Large intestine (tissue), 3 donors: ENCODE results near the gene DYNC1LI1. TPM values are rescaled to one million over a fixed set of nuclear protein-coding genes. Genes with fewer than 3 reads are reported as not detected.

Experiments used
- DNase-seq, 2 donors: peaks; one replicate each; pipeline versions ENCODE4 v3.0.0 to v3.0.0-alpha.2; 2013
- H3K27ac ChIP-seq: one replicate; pipeline ENCODE4 v1.5.1; 2013; ENCODE audit warnings: low read length
- H3K27me3 ChIP-seq: 2 replicates; pipeline ENCODE4 v1.6.1; 2013; ENCODE audit warnings: low read length; ENCODE audit not compliant: control insufficient read depth, insufficient read depth
- H3K36me3 ChIP-seq: 2 replicates; pipeline ENCODE4 v1.6.1; 2013; ENCODE audit warnings: low read length; ENCODE audit not compliant: control insufficient read depth, insufficient read depth
- H3K4me1 ChIP-seq: one replicate; pipeline ENCODE4 v1.6.1; 2013; ENCODE audit warnings: low read length; ENCODE audit not compliant: control insufficient read depth, insufficient read depth
- H3K4me3 ChIP-seq: one replicate; pipeline ENCODE4 v1.5.1; 2013; ENCODE audit warnings: low read length
- H3K9me3 ChIP-seq: one replicate; pipeline ENCODE4 v1.6.1; 2013; ENCODE audit warnings: mild to moderate bottlenecking, low read depth, low read length, moderate library complexity; ENCODE audit not compliant: control insufficient read depth
- WGBS: methylation state at CpG from one replicate; pipeline ENCODE4 v1.1.5; 2013; ENCODE audit warnings: low lambda C conversion rate; ENCODE audit not compliant: insufficient coverage; 5-methylcytosine and 5-hydroxymethylcytosine counted together
- polyA plus RNA-seq: library from polyadenylated mRNA; unstranded; fragments of 120-200 nt; gene quantifications from one replicate; pipeline ENCODE4 v1.2.1, GENCODE V29; 2013

The DYNC1LI1 gene
- polyA plus RNA-seq, 1 donor = 46.4 TPM

GRCh38 chr3:32508711-32509110 lies 61.9 kb downstream of the DYNC1LI1 start:
- Histone ChIP-seq H3K36me3 (no peaks in the 10 kb centered on the region), H3K27ac (no peak overlapping the region), H3K4me3 (no peak overlapping the region), H3K9me3 (no peaks in the 10 kb centered on the region), H3K27me3 (no peaks in the 10 kb centered on the region), H3K4me1 (peaks cover 19% of the 10 kb centered on the region)
- 57% methylated on average over 1 of the region's 7 CpGs for WGBS
- DNase-seq = peak; percentile 37 to 63

GRCh38 chr3:32506466-32506865 lies 64.2 kb downstream of the DYNC1LI1 start:
- H3K27ac ChIP-seq = no peak overlapping the region
- no peak overlapping the region for H3K4me3 ChIP-seq
- no peaks in the 10 kb centered on the region for H3K36me3 ChIP-seq
- DNase-seq = no peak
- H3K9me3 ChIP-seq = peaks cover 4% of the 10 kb centered on the region
- peaks cover 11% of the 10 kb centered on the region for H3K4me1 ChIP-seq
- no CpG with 5 or more reads among the region's 4 CpGs for WGBS
- no peaks in the 10 kb centered on the region for H3K27me3 ChIP-seq

- no peak for DNase-seq
- 19% methylated on average over 2 of the region's 6 CpGs for WGBS
These were observed 67.7 kb downstream of the DYNC1LI1 start for GRCh38 chr3:32502946-32503286.

GRCh38 chr3:32502118-32502945 lies 68.3 kb downstream of the DYNC1LI1 start, which contains the start of gene CMTM6:
Gene CMTM6, minus strand, starts transcription at chr3:32502852. Its CDS starts 107 bp downstream, at chr3:32502745.
- H3K9me3 ChIP-seq = peaks cover 4% of the 10 kb centered on the region
- DNase-seq = peak; percentile 61 to 82
- H3K27me3 ChIP-seq = no peaks in the 10 kb centered on the region
- no CpG with 5 or more reads among the region's 61 CpGs for whole genome bisulfite sequencing
- H3K27ac ChIP-seq = peak within 1 kb of the TSS; percentile 99
- H3K4me1 ChIP-seq = peaks cover 3% of the 10 kb centered on the region
- peak within 1 kb of the TSS; percentile 99 for H3K4me3 ChIP-seq
- no peaks in the 10 kb centered on the region for H3K36me3 ChIP-seq

More at GRCh38 chr3:32502946-32503286, 67.7 kb downstream of the DYNC1LI1 start:
- H3K27me3 ChIP-seq = no peaks in the 10 kb centered on the region
- peaks cover 3% of the 10 kb centered on the region for H3K4me1 ChIP-seq
- H3K27ac ChIP-seq = peak overlapping the region; percentile 99
- H3K36me3 ChIP-seq = no peaks in the 10 kb centered on the region
- peaks cover 4% of the 10 kb centered on the region for H3K9me3 ChIP-seq
- peak overlapping the region; percentile 99 for H3K4me3 ChIP-seq

GRCh38 chr3:32501783-32502117 lies 68.9 kb downstream of the DYNC1LI1 start:
- H3K36me3 ChIP-seq = no peaks in the 10 kb centered on the region
- no CpG with 5 or more reads among the region's 4 CpGs for WGBS
- peak overlapping the region; percentile 99 for H3K4me3 ChIP-seq

GRCh38 chr3:32500880-32501782 lies 69.5 kb downstream of the DYNC1LI1 start:
- Histone ChIP-seq H3K27me3 (no peaks in the 10 kb centered on the region), H3K9me3 (peaks cover 4% of the 10 kb centered on the region), H3K36me3 (no peaks in the 10 kb centered on the region), H3K4me3 (peak overlapping the region; percentile 99), H3K4me1 (peaks cover 7% of the 10 kb centered on the region), H3K27ac (peak overlapping the region; percentile 99)
- DNase-seq = no peak
- WGBS = 80% methylated on average over 6 of the region's 25 CpGs

More at GRCh38 chr3:32501783-32502117, 68.9 kb downstream of the DYNC1LI1 start:
- H3K4me1 ChIP-seq = peaks cover 4% of the 10 kb centered on the region
- no peak for DNase-seq
- no peaks in the 10 kb centered on the region for H3K27me3 ChIP-seq
- H3K9me3 ChIP-seq = peaks cover 4% of the 10 kb centered on the region
- peak overlapping the region; percentile 99 for H3K27ac ChIP-seq

- H3K4me1 ChIP-seq = peaks cover 7% of the 10 kb centered on the region
- no peak overlapping the region for H3K4me3 ChIP-seq
- H3K9me3 ChIP-seq = peaks cover 4% of the 10 kb centered on the region
- DNase-seq = no peak
- no peaks in the 10 kb centered on the region for H3K36me3 ChIP-seq
- H3K27ac ChIP-seq = no peak overlapping the region
- H3K27me3 ChIP-seq = no peaks in the 10 kb centered on the region
- 74% methylated on average over 2 of the region's 2 CpGs for WGBS
These were observed 70.4 kb downstream of the DYNC1LI1 start for GRCh38 chr3:32500231-32500630.

- DNase-seq = no peak
- WGBS = no CpG with 5 or more reads among the region's 2 CpGs
- Histone ChIP-seq H3K27ac (no peak overlapping the region), H3K36me3 (no peaks in the 10 kb centered on the region), H3K27me3 (no peaks in the 10 kb centered on the region), H3K4me1 (peaks cover 7% of the 10 kb centered on the region), H3K9me3 (peaks cover 4% of the 10 kb centered on the region), H3K4me3 (no peak overlapping the region)
These were observed 71.1 kb downstream of the DYNC1LI1 start for GRCh38 chr3:32499585-32499984.

GRCh38 chr3:32498992-32499391 lies 71.7 kb downstream of the DYNC1LI1 start:
- Histone ChIP-seq H3K27me3 (no peaks in the 10 kb centered on the region), H3K27ac (no peak overlapping the region), H3K36me3 (no peaks in the 10 kb centered on the region), H3K4me3 (no peak overlapping the region), H3K4me1 (peaks cover 7% of the 10 kb centered on the region), H3K9me3 (peaks cover 4% of the 10 kb centered on the region)
- no peak for DNase-seq
- 80% methylated on average over 1 of the region's 3 CpGs for WGBS

GRCh38 chr3:32498252-32498651 lies 72.4 kb downstream of the DYNC1LI1 start:
- 100% methylated on average over 2 of the region's 3 CpGs for WGBS
- H3K4me1 ChIP-seq = peaks cover 7% of the 10 kb centered on the region
- no peak for DNase-seq
- H3K27ac ChIP-seq = no peak overlapping the region
- no peaks in the 10 kb centered on the region for H3K27me3 ChIP-seq
- no peaks in the 10 kb centered on the region for H3K36me3 ChIP-seq
- peaks cover 4% of the 10 kb centered on the region for H3K9me3 ChIP-seq
- H3K4me3 ChIP-seq = no peak overlapping the region
